Keratinocyte (primary cell): ENCODE measurements around the gene TGFBR1. TPM values are rescaled to one million over a fixed set of nuclear protein-coding genes. Genes with fewer than 3 reads are reported as not detected.

Source experiments
- DNase-seq: peaks from one replicate; pipeline ENCODE4 v3.0.0-alpha.2; 2011; ENCODE audit warnings: low read depth, missing footprints, low spot score
- FAIRE-seq: peaks from 2 replicates; lab custom pipeline; 2011; peaks lifted over from hg19 to GRCh38; lab: Jason Lieb, UNC
- H2AFZ ChIP-seq: 2 replicates; pipeline ENCODE4 v1.6.0; 2012; ENCODE audit warnings: low read length, control low read depth, inconsistent platforms; ENCODE audit not compliant: control insufficient read depth
- H3K27ac ChIP-seq: 2 replicates; pipeline ENCODE4 v1.5.1; 2011; ENCODE audit warnings: low read length; ENCODE audit not compliant: control insufficient read depth, insufficient read depth
- H3K27me3 ChIP-seq: 3 replicates; pipeline ENCODE4 v1.6.0; 2011; ENCODE audit warnings: low read length; ENCODE audit not compliant: control insufficient read depth, insufficient read depth; ENCODE audit errors: extremely low read depth
- H3K36me3 ChIP-seq, 2 experiments: 2 replicates in 1 of 2; 3 replicates in 1 of 2; pipeline ENCODE4 v1.5.1; 2011; ENCODE audit warnings: low read length in 2 of 2, mild to moderate bottlenecking in 1 of 2; ENCODE audit not compliant: control insufficient read depth in 2 of 2, insufficient read depth in 2 of 2; ENCODE audit errors: extremely low read depth in 1 of 2
- H3K4me1 ChIP-seq: 3 replicates; pipeline ENCODE4 v1.5.1; 2011; ENCODE audit warnings: low read length; ENCODE audit not compliant: control insufficient read depth, insufficient read depth; ENCODE audit errors: extremely low read depth
- H3K4me2 ChIP-seq: 3 replicates; pipeline ENCODE4 v1.6.0; 2011; ENCODE audit warnings: low read depth, low read length; ENCODE audit not compliant: control insufficient read depth, insufficient read depth; ENCODE audit errors: extremely low read depth
- H3K4me3 ChIP-seq, 3 experiments: fragments of 200-600 bp in 1 of 3; sonication (generic) in 1 of 3; 2 replicates in 2 of 3; 3 replicates in 1 of 3; pipeline ENCODE4 v1.5.1; 2011 to 2016; ENCODE audit warnings: low read length in 3 of 3, mild to moderate bottlenecking in 3 of 3, control low read depth in 2 of 3, inconsistent platforms in 1 of 3, low read depth in 1 of 3, mixed read lengths in 1 of 3, mixed run types in 1 of 3, moderate library complexity in 1 of 3; ENCODE audit not compliant: control insufficient read depth in 2 of 3, insufficient read depth in 2 of 3; ENCODE audit errors: extremely low read depth in 1 of 3
- H3K79me2 ChIP-seq: 2 replicates; pipeline ENCODE4 v1.6.0; 2012; ENCODE audit warnings: low read length; ENCODE audit not compliant: control insufficient read depth, insufficient read depth
- H3K9ac ChIP-seq: 3 replicates; pipeline ENCODE4 v1.6.0; 2011; ENCODE audit warnings: low read length; ENCODE audit not compliant: control insufficient read depth, insufficient read depth; ENCODE audit errors: extremely low read depth
- H3K9me1 ChIP-seq: 3 replicates; pipeline ENCODE4 v1.6.0; 2011; ENCODE audit warnings: low read length; ENCODE audit not compliant: control insufficient read depth, insufficient read depth; ENCODE audit errors: extremely low read depth
- H3K9me3 ChIP-seq: 2 replicates; pipeline ENCODE4 v1.5.1; 2012; ENCODE audit warnings: low read depth, low read length; ENCODE audit not compliant: control insufficient read depth
- H4K20me1 ChIP-seq: 3 replicates; pipeline ENCODE4 v1.6.0; 2011; ENCODE audit warnings: low read length; ENCODE audit not compliant: control insufficient read depth, insufficient read depth; ENCODE audit errors: extremely low read depth
- EZH2 ChIP-seq: IDR thresholded peaks from one replicate; pipeline ENCODE4 v1.6.1; 2012; ENCODE audit warnings: inconsistent platforms, mild to moderate bottlenecking, low read length, moderate library complexity
- dilution Hi-C: fragments of 300-500 bp; cut with MboI; formaldehyde crosslinking; loops from one replicate; pipeline ENCODE4 v1.7.0; 2020; ENCODE audit warnings: low sequenced_read_pairs; ENCODE audit not compliant: extremely low pct_ligation_motif_present
- polyA plus RNA-seq, 5 experiments: library from polyadenylated mRNA; depleted of rRNA in 3 of 5; stranded (reverse) in 3 of 5; stranded (forward) in 1 of 5; unstranded in 1 of 5; fragments of >200 nt; gene quantifications; 1 replicate in 1 of 5; 2 replicates in 3 of 5; 3 replicates in 1 of 5; pipeline versions ENCODE4 v1.2.1 to v1.2.3, GENCODE V29; 2011 to 2012; ENCODE audit warnings: missing spikeins in 2 of 5, low read depth in 1 of 5, low replicate concordance in 1 of 5
- TF ChIP-seq, protein P1 (sequence below), 3 experiments: IDR thresholded peaks in 1 of 3; conservative IDR thresholded peaks in 1 of 3; optimal IDR thresholded peaks in 1 of 3; 2 replicates in 2 of 3; 3 replicates in 1 of 3; pipeline versions ENCODE3 to v1.5.1; 2011; ENCODE audit warnings: low read length in 3 of 3, mild to moderate bottlenecking in 3 of 3, moderate library complexity in 2 of 3, control low read depth in 1 of 3, inconsistent platforms in 1 of 3; ENCODE audit not compliant: insufficient read depth in 2 of 3; ENCODE audit errors: extremely low read depth in 1 of 3

The TGFBR1 gene
- polyA plus RNA-seq, 1 donor (not counting 4 experiments of a cell fraction or from before 2014, with no cell fraction given), result 55.0 TPM

DNA sequence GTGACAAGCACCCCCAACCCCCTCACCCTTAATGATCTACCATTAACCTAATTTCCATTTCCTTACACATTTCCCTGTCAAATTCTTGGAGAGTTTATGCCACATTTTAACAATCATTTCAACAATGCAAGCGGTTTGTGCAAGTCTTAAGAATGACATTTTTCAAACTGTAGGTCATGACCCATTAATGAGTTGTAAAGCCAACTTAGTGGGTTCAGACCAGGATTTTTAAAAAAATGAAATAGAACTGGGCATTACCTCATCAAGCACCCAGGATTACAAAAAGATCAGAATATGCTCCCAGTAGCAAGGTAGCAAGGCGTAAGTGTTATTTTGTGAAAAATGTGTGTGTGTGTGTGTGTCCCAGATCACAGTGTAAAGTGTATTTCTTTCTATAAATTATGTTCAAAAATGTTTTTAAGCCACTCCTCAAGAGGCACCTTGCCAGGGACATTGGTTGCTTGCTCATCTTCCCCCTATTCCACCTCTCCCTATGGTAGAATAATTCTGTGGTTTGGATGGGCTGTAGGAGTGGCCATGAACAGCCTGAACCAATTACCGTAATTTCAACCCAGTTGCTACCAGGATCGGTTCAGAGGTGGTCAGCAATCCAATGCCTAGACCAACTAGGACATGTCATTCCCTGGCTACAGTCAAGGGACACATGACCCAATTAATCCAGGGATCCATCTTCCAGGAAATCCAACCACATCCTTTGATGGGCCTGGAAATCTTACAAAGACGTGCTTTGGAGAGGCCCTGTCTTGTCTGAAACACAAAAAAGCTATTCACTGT is 14.4 kb upstream of the TGFBR1 start:
- Histone ChIP-seq H3K79me2 (no peaks in the 10 kb centered on the region), H3K27me3 (no peaks in the 10 kb centered on the region), H3K9ac (no peak overlapping the region), H3K4me2 (no peak overlapping the region), H3K9me3 (peaks cover 5% of the 10 kb centered on the region), H3K4me3 (no peak overlapping the region), H3K4me1 (peaks cover 7% of the 10 kb centered on the region), H2AFZ (no peak overlapping the region), H4K20me1 (no peaks in the 10 kb centered on the region), H3K36me3 (no peaks in the 10 kb centered on the region), H3K9me1 (no peaks in the 10 kb centered on the region), H3K27ac (no peak overlapping the region)
- dilution Hi-C loops, result no loop called here
- FAIRE-seq (no peak), DNase-seq (no peak)
- TF ChIP-seq EZH2, result no peak
- TF ChIP-seq, protein P1, sequence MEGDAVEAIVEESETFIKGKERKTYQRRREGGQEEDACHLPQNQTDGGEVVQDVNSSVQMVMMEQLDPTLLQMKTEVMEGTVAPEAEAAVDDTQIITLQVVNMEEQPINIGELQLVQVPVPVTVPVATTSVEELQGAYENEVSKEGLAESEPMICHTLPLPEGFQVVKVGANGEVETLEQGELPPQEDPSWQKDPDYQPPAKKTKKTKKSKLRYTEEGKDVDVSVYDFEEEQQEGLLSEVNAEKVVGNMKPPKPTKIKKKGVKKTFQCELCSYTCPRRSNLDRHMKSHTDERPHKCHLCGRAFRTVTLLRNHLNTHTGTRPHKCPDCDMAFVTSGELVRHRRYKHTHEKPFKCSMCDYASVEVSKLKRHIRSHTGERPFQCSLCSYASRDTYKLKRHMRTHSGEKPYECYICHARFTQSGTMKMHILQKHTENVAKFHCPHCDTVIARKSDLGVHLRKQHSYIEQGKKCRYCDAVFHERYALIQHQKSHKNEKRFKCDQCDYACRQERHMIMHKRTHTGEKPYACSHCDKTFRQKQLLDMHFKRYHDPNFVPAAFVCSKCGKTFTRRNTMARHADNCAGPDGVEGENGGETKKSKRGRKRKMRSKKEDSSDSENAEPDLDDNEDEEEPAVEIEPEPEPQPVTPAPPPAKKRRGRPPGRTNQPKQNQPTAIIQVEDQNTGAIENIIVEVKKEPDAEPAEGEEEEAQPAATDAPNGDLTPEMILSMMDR (optimal IDR thresholded peaks at IDR 0.05 in 1 of 3, IDR thresholded peaks at IDR 0.05 in 1 of 3, conservative IDR thresholded peaks at IDR 0.05 in 1 of 3; ENCODE audit: extremely low read depth in 1 of 3, insufficient read depth in 2 of 3, low read length in 3 of 3), result no peak

DNA sequence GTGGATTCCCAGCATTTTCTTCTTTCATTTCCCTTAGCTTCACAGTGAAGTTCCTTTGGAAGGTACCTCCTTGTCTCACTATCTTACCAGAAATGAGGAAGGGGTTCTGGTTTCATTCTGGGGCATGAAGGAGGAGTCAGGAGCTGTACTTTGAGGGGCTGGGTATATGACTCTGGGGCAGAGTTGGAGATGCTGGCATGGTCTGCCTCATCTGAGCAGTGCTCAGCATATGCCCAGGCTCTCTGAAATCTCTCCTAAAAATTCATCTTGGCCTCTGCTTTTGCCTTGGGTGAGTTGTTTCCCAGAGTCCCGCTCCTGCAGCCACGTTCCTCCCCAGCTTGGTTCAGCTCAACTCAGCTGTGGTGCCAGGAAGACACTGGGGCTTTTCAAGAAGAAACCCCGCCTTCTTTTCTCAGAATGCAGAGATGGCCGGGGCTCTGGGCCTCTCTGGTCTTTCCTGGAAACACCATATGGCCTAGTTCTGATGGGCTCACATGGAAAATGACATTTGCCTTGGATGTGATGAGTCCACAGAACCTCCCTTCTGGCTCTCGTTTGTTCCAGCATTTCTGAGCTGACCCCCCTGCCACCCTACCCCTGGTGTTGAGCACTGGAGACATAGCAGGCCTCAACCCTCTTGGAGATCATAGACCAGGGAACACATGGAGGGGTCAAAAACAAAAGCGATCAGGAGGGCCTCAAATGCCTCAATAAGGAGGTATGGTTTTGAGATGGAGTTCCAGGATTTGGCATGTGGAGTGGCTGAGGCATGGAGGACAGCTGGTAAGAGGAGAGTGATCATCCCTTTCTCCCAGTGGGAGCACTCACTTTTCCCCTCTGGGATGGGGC is 12.0 kb upstream of the TGFBR1 start:
- TF ChIP-seq EZH2, result no peak
- TF ChIP-seq, protein P1 (optimal IDR thresholded peaks at IDR 0.05 in 1 of 3, IDR thresholded peaks at IDR 0.05 in 1 of 3, conservative IDR thresholded peaks at IDR 0.05 in 1 of 3; ENCODE audit: extremely low read depth in 1 of 3, insufficient read depth in 2 of 3, low read length in 3 of 3), result no peak

More for the DNA sequence above, 12.0 kb upstream of the TGFBR1 start:
- no peaks in the 10 kb centered on the region for H3K79me2 ChIP-seq
- no peak overlapping the region for H2AFZ ChIP-seq
- no peak for FAIRE-seq
- peaks cover 1% of the 10 kb centered on the region for H3K4me1 ChIP-seq
- no peak overlapping the region for H3K27ac ChIP-seq
- H3K9me3 ChIP-seq, result peaks cover 5% of the 10 kb centered on the region
- no peak overlapping the region for H3K9ac ChIP-seq
- H3K36me3 ChIP-seq, result no peaks in the 10 kb centered on the region
- H3K4me3 ChIP-seq, result no peak overlapping the region
- DNase-seq, result no peak
- dilution Hi-C loops, result no loop called here
- H3K9me1 ChIP-seq, result no peaks in the 10 kb centered on the region
- no peaks in the 10 kb centered on the region for H4K20me1 ChIP-seq
- H3K4me2 ChIP-seq, result no peak overlapping the region
- no peaks in the 10 kb centered on the region for H3K27me3 ChIP-seq
